COLO829 (cell line): ENCODE data around the gene MON1B.
"Not testable (repeated sequence)": the region's sequence is repeated elsewhere in the genome, so short reads cannot be mapped to it uniquely, and the experiment has no call there.

Source experiments
- DNase-seq: peaks from one replicate; pipeline ENCODE4 v3.0.0; 2012; ENCODE audit warnings: low spot score

MON1B gene

DNA sequence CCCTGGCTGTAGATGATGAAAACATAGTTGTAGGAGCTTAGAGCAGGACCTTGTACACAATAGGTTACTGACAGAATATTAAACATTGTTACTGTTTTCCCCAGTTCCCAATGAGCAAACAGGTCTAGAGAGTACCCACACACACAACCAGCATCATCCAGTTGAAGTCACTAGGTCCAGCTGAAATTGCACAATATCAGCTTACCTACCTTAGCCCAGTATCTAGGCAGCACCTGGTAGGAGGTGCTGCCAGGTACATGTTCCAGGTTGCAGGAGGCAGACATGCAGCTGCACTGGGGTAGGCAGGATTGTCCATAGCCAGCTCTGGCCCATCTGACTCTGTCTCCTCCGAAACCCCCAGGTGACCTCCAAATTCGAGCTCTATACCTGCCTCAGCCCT, 6.8 kb downstream of the MON1B start:
- no peak for DNase-seq

DNA sequence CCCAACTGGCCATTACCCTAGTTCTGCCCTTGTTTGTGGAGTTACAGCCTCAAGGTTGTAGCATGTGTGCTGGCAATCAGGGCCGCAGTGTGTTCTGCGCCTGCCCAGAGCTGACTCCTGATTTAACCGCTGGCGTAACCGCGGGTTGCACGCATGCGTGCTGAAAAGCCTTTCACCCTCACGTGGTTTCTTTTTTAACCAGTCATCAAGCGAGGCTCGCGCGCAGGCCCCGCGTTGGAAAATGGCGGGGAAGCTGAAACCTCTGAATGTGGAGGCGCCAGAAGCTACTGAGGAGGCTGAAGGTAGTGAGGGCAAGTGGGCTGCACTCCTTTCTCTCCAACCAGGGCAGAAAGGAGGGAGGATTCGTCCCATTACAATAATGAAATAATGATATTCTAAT, 8.2 kb downstream of the MON1B start, which contains the start of gene SYCE1L:
Gene SYCE1L, plus strand, starts transcription at position 198 of the 400 bp plus-strand sequence. Its CDS starts 44 bp downstream, at position 242.
- DNase-seq, result no peak

DNA sequence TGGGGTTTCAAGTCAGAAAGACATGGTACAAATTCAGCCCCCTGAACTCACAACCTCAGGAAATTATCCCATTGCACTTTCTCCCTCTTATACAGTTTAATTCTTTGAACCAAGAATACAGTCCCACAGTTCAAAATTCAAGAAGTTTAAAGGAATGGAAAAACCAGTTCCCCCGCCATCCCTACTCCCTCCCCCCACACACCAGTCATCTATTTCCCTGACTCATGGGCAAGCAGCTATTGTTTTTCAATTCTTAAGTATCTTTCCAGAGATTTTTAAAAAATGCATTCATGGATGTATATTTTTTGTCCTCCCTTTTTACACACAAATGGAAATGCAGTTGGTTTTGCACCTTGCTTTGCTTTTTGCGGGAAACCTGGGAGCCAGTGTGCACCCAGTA, 15.5 kb downstream of the MON1B start:
- DNase-seq, result no peak

DNA sequence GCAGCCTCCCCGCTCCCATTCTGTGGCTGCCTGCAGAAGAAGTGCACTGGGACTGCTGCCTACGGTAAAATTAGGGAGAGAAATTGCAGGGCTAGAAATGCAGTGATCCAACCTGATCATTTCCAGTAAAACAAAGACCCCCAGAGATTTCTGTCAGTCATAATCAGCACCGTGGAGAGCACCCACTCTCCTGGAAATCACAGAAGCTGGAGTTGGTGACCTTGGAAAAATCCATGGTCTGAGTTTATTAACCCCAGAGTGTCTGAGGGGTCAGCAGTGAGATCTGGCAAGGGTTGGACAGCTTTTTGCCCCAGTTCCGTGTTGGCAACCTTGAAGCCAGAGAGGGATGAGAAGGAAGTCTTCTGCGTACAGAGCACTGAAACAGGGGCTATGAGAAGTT, 16.0 kb downstream of the MON1B start:
- DNase-seq, result no peak

DNA sequence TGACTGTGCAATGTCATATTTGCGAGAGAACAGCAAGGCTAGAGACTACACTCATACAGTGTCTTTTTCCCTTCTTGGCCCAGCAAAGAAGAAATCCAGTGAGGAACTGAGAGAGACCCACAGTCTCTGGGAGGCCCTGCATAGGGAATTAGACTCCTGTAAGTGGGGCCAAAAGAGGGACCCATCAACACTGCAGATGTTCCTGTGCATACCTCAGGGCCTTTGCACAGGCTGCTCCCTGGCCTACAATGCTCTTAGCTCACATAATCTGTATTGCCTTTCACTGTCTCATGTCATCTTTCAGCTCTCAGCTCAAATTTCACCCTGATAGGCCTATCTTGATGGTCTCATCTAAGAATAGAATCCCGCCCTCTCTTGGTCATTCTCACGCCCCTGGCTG, 17.4 kb downstream of the MON1B start:
- no peak for DNase-seq

DNA sequence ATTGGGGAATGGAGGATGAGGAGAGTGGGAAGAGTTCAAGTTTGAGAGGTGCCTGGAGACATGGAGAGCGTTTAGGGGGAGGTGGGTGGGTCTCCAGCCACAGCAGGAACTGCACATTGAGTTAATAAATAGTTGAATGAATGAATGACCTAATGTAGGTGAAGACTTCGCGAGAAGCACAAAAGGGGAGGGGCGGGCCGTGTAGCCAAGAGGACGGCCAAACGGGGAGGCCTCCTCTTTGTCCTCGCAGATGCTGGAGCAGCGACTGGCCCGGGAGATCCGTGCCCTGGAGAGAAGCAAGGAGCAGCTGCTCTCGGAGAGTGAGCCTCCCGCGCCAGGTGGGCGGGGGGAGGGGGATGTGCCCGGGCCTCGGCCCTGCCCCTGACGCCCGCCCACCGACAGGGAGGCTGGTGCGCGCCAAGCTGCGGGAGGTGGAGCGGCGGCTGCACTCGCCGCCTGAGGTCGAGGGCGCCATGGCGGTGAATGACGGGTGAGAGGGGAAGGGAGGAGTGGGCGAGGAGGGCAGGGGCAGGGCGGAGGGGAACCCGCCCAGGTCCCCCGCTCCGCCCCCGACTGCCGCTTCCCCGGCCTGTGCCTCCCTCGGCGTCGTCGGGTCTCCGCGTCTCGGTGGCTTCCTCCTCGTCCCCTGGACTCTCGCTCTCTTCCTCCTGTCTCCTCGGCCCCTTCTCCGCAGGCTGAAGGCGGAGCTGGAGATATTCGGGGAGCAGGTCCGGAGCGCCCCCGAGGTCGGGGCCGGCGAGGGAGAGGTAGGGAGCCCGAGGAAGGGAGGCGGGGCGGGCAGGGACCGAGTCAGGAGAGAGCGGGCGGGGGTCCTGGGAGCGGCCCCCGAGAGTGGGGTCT, 21.1 kb downstream of the MON1B start:
- no peak for DNase-seq

DNA sequence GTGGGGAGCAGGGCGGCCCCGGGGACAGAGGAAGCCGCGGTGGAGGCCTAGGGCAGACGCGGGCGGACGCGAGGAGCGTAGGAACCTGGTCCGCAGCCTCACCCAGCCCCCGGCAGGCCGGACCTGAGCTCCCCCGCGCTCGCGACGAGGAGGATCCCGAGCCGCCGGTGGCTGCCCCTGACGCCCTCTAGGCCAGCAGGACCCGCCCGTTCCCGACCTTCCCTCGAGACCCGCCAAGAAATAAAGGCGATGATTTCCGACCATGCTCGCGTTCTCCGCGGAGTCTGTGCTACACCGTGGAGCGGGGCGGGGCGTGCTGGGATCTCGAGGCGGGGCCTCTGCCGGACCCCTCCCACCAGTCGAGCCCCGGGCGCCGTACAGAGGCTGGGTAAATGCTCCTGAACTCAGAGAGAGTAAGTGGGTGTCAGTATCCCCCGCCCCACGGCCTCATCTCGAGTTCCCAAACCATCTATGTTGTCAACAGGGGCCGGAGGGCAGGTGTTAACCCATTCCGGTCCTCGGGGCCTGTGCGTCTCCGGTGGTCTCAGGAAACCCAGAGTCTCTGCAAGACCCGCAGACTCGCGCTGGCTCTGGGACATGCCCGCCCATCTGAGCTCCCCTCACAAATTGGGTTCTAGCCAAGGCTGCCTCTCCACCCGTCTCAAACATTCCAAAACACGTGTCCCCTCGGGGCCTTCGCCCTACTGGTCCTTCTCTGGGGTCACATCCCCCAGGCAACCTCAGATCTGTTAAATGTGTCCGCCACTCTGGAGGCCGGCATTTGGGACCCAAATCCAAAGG, 22.0 kb downstream of the MON1B start:
- DNase-seq, result no peak

DNA sequence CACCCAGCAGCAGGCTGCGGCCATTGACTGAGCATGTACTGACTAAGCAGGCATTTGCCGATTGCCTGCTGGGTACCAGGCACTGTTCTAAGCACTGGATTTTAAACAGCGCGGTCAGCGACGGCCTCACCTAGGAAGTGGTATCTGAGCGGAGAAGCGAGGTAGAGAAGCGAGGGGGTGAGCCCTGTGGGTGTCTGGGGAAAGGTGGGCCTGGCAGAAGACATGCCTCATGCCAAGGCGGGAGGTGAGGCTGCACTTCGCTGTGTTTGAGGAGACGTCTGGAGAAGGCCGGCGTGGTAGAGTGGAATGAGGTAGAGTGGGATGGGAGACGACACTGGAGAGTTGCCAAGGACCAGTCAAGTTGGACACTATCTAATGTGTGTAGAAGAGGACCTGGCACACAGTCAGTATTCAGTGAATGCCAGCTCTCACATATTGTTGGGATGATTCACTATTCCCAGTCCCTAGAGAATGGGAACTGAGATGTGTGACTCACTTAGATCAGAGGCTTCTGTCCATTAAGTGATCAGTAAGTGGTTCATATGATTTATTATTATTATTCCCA, 22.6 kb downstream of the MON1B start:
- DNase-seq, result peak; percentile 90

DNA sequence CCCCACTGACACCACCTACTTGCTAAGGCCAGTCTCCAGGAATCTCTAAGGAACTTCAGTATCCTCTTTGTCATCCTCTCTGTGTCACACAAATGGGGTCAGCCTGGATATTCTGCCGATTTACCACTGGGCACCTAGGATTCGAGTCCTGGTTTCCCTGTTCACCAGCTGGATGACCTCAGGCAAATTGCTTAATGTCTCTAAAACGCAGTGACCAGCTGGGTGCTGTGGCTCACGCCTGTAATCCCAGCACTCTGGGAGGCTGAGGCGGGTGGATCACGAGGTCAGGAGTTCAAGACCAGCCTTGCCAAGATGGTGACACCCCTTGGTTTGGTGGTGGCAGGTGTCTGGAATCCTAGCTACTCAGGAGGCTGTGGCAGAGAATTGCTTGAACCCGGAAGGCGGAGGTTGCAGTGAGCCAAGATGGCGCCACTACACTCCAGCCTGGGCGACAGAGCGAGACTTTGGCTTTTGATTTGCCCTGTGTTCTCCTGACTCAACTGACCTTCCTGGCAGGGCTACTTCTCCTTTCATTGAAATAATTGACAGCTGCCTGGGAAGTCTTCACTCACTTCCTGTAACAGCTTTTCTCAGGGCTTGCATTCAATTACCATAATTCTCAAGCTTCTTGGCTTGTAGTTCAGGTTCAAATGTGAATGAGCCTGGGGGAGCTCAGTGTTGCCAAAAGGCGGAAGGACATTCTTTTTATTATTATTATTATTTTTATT, 23.6 kb downstream of the MON1B start:
- DNase-seq, result no peak

DNA sequence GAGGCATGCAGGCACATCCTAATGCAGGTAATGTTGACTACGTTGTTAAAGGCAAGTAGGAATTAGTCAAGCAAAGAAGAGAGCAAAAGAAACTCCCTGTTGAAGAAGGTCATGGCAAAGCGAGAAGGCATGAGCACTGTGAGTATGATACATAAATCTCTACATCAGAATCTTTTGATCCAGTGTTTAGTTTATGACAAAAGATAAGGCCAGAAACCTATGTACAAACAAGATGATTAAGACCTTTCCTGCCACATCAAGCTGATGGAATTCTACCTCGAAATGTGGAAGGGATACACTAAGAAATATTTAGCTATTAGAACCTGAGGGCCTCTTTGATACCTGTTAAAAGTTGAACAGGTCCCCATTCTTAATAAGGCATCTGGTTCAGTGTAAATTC, 28.4 kb downstream of the MON1B start:
- no peak for DNase-seq

DNA sequence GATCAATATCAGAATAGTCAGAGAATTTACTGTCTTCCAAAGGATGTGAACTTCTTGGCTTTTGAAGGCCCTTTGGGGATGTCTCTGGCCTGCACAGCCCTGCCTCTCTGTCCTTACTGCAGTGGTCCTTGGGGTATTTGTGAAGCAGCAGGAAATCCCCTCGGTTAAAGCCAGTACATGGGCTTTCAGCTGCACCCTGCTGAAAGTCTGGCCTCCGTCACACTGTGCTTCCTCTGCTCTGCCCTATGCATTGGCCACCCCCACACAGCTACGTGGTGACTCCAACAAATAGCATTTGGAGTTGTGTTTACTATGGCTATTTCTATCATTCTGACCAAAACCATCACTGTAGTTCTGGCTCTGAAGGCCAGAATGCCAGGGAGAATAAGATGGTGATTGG, 29.4 kb downstream of the MON1B start:
- no peak for DNase-seq

DNA sequence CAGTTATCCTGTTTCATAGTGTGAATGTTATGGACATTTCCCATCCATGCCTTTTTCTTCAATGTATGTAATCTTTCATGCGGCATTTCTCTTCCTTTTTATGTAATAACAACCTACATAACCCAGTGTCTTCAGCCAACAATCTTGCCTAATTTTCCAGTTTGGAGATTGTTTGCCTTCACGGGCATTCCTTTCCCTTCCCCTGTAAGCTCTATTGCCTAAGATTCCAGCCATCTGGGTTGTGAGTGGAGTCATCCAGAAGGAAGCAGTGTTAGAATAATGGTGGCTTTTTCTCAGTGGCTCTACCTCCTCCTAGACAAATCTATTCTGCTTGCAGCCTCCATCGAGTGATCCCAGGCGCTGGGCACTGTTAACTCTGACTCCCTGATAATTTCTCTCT, 30.5 kb downstream of the MON1B start:
- DNase-seq, result no peak

DNA sequence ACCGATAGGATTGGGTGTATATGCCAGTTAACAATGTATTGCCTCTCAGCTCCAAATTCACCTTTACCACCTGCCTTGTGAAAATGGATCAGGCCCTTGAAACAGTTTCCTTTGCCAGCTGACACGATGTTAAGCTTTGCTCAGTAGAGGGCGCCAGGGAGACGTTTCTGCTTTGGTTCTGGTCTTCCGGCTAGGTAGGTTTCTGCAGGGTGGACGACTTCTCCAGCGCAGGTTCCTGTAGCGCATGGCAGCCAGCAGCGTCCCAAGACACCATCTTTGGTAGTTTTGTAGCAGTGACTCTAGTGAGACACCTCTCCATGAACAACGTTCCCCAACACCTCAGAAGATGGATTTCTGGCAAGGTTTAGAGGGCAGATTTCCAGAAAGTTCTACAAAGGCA, 32.2 kb downstream of the MON1B start:
- no peak for DNase-seq

DNA sequence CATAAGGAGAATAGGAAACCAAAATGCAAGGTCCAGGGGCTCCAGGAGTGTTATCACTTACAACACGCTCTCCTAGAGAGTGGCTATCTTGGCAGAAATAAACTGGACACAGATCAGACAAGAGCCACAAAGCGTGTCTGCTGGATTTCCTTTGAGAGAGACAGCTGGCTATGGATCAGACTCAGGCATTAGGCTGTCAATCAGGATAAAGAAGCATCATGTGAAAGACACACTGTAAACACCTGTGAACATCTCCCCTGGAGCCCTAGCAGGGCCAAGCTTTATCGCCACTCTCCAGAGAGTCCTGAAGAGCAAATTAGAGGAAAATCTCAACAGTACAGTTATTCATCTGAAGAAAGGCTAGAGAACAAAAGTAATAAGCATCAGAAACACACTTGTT, 34.2 kb downstream of the MON1B start:
- DNase-seq, result no peak

DNA sequence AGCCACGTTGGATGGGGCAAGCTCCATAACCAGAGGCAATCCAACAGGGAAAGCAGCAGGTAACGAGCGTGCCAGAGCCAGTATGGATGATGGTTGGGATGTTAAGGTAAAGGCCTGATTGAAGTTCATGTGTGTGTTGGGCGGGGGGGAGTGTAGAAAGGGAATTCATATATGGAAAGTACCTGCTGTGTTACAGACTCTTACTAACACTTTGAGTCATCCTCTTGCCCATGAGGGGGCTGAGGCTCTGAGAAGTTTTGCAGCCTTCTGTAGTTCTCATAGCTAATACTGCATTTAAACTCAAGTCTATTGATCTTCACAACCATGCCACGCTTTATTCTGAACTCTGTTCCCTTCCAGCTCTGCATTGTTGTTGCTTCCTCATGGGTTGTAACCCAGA, 36.8 kb downstream of the MON1B start:
- no peak for DNase-seq

DNA sequence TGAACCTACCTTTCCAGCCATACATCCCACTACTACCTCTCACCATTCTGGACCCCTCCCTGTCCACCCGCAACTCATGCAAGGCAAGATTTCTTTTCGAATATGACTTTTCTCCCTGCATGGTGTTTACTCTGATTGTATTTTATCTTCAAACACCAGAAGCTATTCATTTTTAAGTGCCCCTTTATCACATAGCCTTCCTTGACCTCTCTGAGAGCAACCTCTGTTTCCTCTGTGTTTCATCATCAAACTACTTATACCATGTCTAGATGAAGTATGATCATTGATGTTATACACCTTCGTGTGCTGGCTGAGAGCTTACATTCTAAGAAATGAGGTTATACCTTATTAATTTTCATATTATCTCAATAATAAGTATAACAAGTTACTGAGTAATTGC, 40.1 kb downstream of the MON1B start:
- no peak for DNase-seq

DNA sequence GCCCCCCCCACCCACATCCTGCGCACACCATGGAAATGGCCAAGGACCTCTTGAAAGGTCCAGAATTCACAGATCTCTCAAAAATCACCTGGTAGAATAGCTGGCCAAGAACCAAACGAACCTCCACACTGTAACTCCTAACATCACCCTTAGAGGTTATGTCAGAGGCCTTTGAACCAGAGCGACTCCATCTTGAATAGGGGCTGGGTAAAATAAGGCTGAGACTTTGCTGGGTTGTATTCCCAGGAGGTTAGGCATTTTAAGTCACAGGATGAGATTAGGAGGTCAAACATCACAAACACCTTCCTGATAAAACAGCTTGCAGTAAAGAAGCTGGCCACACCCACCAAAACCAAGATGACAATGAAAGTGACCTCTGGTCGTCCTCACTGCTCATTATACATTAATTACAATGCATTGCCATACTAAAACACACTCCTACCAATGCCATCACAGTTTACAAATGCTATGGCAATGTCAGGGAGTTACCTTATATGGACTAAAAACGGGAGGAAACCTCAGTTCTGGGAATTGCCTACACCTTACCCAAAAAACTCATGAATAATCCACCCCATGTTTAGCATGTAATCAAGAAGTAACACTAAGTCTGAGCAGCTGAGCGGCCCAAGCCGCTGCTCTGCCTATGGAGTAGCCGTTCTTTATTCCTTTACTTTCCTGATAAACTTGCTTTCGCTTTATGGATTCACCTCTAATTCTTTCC, 43.0 kb downstream of the MON1B start:
- no peak for DNase-seq

DNA sequence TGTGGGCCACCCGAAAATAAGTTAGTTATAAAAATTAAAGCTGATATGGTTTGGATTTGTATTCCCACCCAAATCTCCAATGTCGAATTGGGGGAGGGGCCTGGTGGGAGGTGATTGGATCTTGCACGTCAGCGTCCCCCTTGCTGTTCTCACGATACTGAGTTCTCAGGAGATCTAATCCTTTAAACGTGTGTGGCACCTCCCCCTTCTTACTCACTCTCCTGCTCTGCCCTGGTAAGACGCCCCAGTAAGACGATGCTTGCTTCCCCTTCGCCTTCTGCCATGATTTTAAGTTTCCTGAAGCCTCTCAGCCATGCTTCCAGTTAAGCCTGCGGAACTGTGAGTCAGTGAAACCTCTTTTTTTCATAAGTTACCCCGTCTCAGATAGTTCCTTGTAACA, 43.6 kb downstream of the MON1B start:
- DNase-seq, result no peak

DNA sequence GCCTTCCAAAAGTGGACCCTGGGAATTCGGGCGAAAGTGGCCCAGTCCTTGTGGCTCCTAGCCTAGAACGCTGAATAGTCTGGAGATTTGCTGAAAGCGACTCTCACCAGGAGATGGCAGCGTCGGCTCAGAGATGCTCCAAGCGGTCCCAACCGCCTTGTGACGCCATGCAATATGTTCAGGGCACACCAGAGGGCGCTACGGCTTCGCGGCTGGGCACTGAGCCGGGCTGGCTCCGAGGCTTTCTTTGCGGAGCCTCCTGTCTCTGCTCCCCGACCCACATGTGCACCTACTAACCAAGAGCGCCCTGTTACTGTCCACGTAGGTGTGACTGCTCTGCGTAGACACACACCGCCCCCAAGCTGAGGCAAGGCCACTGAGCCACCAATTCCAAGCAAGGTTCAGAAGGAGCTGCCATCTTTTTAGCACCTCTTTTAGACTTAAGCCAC, 45.1 kb downstream of the MON1B start:
- peak; percentile 66 for DNase-seq

DNA sequence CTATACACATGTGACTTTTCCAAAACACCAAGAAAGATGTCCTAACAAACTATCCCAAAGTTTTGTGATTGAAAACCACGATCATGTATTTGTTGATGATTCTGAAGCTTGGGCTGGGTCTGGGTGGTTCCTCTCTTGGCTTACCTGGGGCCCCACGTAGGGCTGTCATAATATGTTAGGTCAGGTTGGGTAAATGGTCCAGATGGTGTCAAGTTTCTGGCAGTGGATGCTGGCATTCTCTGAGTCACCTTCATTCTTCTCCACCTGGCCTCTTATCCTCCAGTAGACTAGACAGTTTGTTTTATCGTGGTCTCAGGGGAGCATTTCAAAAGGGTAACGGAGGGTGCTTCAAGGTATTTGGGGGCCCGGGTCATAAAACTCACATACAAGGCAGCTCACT, 47.6 kb downstream of the MON1B start:
- no peak for DNase-seq

DNA sequence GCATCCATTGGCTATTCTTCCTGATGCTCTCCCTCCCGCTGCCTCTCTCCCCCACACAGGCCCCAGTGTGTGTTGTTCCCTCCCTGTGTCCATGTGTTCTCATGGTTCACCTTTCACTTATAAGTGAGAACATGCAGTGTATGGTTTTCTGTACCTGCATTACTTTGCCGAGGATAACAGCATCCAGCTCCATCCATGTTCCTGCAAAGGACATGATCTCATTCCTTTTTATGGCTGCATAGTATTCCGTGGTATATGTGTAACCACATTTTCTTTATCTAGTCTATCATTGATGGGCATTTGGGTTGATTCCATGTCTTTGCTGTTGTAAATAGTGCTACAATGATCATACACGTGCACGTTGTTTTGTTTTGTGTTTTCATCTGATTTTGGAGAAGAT, 51.5 kb downstream of the MON1B start:
- not testable (repeated sequence) for DNase-seq

DNA sequence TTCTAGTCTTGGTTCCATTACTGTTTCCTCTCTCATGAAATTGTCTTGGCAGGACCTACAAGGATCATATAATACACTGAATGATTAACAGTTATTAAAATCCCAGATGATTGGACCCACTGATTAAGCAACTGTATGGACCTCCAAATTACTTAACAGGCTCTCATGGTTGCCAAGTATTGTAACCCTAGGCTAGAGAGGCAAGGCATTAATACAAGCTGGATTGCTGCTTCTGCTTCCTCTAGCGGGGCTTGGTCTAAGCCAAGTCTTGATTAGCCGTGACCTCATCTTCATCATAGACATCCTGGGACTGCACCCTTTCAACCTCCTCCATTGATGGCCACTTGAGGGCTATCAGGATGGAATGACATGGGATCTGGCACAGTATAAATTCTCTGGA, 55.2 kb downstream of the MON1B start:
- no peak for DNase-seq
